ENCODE measurements around the gene ENOSF1. TPM values are rescaled to one million over a fixed set of nuclear protein-coding genes. Genes with fewer than 3 reads are reported as not detected.

The ENOSF1 gene
- total RNA-seq, 1 donor, result 47.0 TPM

DNA sequence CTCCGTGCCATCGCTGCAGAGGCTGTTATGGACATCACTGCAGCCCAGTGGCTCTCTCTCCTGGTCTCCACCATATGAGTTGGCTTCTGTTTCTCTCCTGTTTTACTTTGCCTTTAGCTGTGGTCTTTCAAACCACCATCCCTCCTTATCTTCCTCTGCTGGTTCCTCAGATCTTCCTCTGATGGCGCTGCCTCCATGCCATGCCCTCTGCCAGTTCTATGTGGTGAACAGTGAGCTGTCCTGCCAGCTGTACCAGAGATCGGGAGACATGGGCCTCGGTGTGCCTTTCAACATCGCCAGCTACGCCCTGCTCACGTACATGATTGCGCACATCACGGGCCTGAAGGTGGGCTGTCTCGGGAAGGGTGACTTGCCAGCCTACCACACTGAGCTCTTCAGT is 41.9 kb downstream of the ENOSF1 start:
- H3K4me3 ChIP-seq (ENCODE audit: insufficient read depth, low read length), result no peak overlapping the region

DNA sequence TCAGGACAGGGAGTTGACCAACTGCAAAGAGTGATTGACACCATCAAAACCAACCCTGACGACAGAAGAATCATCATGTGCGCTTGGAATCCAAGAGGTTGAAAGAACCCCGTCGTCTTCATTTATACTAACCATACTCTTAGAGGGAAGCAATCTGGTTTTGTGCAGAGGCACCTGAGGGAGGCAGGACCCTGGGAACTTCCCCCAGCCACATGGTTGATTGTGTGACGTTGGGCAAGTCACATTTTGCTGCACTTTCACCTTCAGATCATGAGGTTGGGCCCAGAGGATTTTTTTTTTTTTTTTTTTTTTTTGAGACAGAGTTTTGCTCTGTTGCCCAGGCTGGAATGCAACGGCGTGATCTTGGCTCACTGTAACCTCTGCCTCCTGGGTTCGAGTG is 43.4 kb downstream of the ENOSF1 start:
- Histone ChIP-seq H2AFZ (ENCODE audit: low read length) (no peak overlapping the region), H3K4me2 (ENCODE audit: insufficient read depth, low read length) (no peak overlapping the region), H3K27ac (ENCODE audit: low read depth, low read length) (no peak overlapping the region), H3K4me3 (ENCODE audit: insufficient read depth, low read length) (no peak overlapping the region), H4K20me1 (ENCODE audit: insufficient read depth, low read length) (no peaks in the 10 kb centered on the region), H3K27me3 (ENCODE audit: insufficient read depth, low read length) (no peaks in the 10 kb centered on the region), H3K79me2 (ENCODE audit: insufficient read depth, low read length) (peaks cover 15% of the 10 kb centered on the region), H3K9me3 (ENCODE audit: low read depth, low read length) (no peaks in the 10 kb centered on the region), H3K4me1 (ENCODE audit: insufficient read depth, low read length) (no peaks in the 10 kb centered on the region), H3K36me3 (ENCODE audit: insufficient read depth, low read length) (peaks cover 47% of the 10 kb centered on the region)
- no peak for DNase-seq (ENCODE audit: insufficient read length, low spot score, missing footprints)
- TF ChIP-seq, protein P1, sequence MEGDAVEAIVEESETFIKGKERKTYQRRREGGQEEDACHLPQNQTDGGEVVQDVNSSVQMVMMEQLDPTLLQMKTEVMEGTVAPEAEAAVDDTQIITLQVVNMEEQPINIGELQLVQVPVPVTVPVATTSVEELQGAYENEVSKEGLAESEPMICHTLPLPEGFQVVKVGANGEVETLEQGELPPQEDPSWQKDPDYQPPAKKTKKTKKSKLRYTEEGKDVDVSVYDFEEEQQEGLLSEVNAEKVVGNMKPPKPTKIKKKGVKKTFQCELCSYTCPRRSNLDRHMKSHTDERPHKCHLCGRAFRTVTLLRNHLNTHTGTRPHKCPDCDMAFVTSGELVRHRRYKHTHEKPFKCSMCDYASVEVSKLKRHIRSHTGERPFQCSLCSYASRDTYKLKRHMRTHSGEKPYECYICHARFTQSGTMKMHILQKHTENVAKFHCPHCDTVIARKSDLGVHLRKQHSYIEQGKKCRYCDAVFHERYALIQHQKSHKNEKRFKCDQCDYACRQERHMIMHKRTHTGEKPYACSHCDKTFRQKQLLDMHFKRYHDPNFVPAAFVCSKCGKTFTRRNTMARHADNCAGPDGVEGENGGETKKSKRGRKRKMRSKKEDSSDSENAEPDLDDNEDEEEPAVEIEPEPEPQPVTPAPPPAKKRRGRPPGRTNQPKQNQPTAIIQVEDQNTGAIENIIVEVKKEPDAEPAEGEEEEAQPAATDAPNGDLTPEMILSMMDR (IDR thresholded peaks at IDR 0.05; ENCODE audit: extremely low read depth, low read depth, low read length), result no peak

More for the DNA sequence above, 41.9 kb downstream of the ENOSF1 start:
- Histone ChIP-seq H2AFZ (ENCODE audit: low read length) (no peak overlapping the region), H3K36me3 (ENCODE audit: insufficient read depth, low read length) (peaks cover 59% of the 10 kb centered on the region), H3K4me1 (ENCODE audit: insufficient read depth, low read length) (no peaks in the 10 kb centered on the region), H3K27ac (ENCODE audit: low read depth, low read length) (no peak overlapping the region), H3K27me3 (ENCODE audit: insufficient read depth, low read length) (no peaks in the 10 kb centered on the region), H4K20me1 (ENCODE audit: insufficient read depth, low read length) (no peaks in the 10 kb centered on the region), H3K4me2 (ENCODE audit: insufficient read depth, low read length) (no peak overlapping the region), H3K9me3 (ENCODE audit: low read depth, low read length) (no peaks in the 10 kb centered on the region), H3K79me2 (ENCODE audit: insufficient read depth, low read length) (peaks cover 15% of the 10 kb centered on the region)
- DNase-seq (ENCODE audit: insufficient read length, low spot score, missing footprints), result no peak
- TF ChIP-seq, protein P1 (IDR thresholded peaks at IDR 0.05; ENCODE audit: extremely low read depth, low read depth, low read length), result no peak

DNA sequence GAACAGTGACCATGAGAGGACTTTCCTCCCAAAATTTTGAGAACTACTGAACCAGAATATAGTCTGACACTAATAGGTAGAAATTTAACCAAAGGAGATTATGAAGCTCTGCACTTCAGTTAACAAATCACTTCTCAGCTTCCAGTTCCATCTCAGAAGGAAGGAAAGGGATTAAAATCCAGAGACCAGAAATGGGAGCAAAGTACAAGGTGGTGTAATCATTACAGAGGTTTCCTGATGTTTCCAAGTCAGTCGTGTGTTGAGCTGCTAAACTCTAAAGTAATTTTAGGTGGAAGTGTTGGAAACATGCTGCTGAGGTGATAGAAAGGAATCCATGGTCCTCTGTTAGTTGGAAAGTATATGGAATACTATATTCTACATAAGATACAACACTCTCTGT is 44.2 kb downstream of the ENOSF1 start:
- Histone ChIP-seq H2AFZ (ENCODE audit: low read length) (no peak overlapping the region), H3K4me1 (ENCODE audit: insufficient read depth, low read length) (no peaks in the 10 kb centered on the region), H3K27me3 (ENCODE audit: insufficient read depth, low read length) (no peaks in the 10 kb centered on the region), H3K79me2 (ENCODE audit: insufficient read depth, low read length) (peaks cover 15% of the 10 kb centered on the region), H4K20me1 (ENCODE audit: insufficient read depth, low read length) (no peaks in the 10 kb centered on the region), H3K4me2 (ENCODE audit: insufficient read depth, low read length) (no peak overlapping the region), H3K27ac (ENCODE audit: low read depth, low read length) (no peak overlapping the region), H3K4me3 (ENCODE audit: insufficient read depth, low read length) (no peak overlapping the region), H3K36me3 (ENCODE audit: insufficient read depth, low read length) (peaks cover 39% of the 10 kb centered on the region), H3K9me3 (ENCODE audit: low read depth, low read length) (no peaks in the 10 kb centered on the region)
- no peak for DNase-seq (ENCODE audit: insufficient read length, low spot score, missing footprints)
- TF ChIP-seq, protein P1 (IDR thresholded peaks at IDR 0.05; ENCODE audit: extremely low read depth, low read depth, low read length), result no peak

DNA sequence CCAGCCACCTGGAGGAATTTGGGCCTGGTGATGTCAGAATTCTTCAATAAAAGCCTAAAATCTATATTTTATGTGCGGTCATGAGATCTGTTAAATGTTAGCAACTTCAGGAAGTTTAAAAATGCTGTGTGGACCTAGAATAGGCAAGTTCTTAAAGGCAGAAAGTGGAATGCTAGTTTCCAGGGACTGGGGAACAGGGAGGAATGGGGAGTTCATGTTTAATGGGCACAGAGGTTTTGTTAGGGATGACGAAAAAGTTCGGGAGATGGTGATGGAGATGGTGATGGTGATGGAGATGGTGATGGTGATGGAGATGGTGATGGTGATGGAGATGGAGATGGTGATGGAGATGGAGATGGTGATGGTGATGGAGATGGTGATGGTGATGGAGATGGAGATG is 45.8 kb downstream of the ENOSF1 start:
- no peak overlapping the region for H3K27ac ChIP-seq (ENCODE audit: low read depth, low read length)
- no peak overlapping the region for H3K4me2 ChIP-seq (ENCODE audit: insufficient read depth, low read length)
- H3K9me3 ChIP-seq (ENCODE audit: low read depth, low read length), result no peaks in the 10 kb centered on the region
- no peak for DNase-seq (ENCODE audit: insufficient read length, low spot score, missing footprints)
- no peak overlapping the region for H3K4me3 ChIP-seq (ENCODE audit: insufficient read depth, low read length)
- H3K4me1 ChIP-seq (ENCODE audit: insufficient read depth, low read length), result no peaks in the 10 kb centered on the region
- TF ChIP-seq, protein P1 (IDR thresholded peaks at IDR 0.05; ENCODE audit: extremely low read depth, low read depth, low read length), result no peak
- peaks cover 19% of the 10 kb centered on the region for H3K79me2 ChIP-seq (ENCODE audit: insufficient read depth, low read length)
- H2AFZ ChIP-seq (ENCODE audit: low read length), result no peak overlapping the region
- no peaks in the 10 kb centered on the region for H4K20me1 ChIP-seq (ENCODE audit: insufficient read depth, low read length)
- no peaks in the 10 kb centered on the region for H3K27me3 ChIP-seq (ENCODE audit: insufficient read depth, low read length)
- peaks cover 26% of the 10 kb centered on the region for H3K36me3 ChIP-seq (ENCODE audit: insufficient read depth, low read length)

Measured in osteoblast (primary cell).